ENCODE measurements around the gene COBL. TPM values are rescaled to one million over a fixed set of nuclear protein-coding genes. Genes with fewer than 3 reads are reported as not detected.

The COBL gene
- total RNA-seq, 1 experiment from 2014 or later = 52.3 TPM

DNA sequence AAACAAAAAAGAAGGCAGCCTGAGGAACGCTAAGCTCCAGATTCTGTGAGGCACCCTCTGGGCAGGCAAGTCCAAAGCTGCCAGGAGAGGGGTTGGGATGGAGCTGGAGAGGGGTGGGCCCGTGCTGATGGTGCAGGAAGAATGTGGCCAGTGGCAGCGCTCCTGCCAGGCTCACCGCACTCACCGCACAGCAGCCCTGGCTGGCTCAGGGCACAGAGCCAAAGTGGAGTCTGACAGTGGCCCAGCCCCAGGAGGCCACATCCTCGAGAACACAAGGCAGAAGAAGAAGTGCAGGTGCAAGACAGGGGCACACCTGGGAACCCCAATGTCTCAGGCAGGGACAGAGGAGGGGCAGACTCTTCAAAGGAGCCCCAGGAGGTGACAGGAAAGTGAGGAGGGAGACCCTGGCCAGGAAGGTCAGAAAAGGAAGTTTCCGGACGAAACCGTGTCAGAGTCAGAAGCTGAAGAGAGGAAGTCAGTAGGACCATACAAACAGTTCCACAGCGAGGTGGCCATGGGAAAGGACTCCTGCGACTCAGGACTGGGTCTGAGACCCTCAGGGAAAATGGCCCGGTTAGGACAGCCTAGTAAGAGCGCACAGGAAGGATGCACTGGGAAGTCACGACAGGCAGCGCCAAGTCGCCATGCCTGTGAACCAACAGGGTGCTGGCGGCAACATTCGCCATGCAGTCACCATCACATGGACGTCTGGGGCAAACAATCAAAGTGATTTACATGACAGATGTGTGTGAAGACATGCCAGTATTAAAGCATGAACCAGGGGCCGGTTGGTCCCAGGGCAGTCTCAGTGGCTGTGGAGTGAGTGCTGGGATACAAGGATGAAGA, 54.4 kb downstream of the COBL start:
- H3T11ph ChIP-seq (ENCODE audit: low read length) = no peak overlapping the region
- H2BK120ac ChIP-seq (ENCODE audit: low read depth, low read length, poor library complexity, severe bottlenecking) = no peak overlapping the region
- H2BK20ac ChIP-seq (ENCODE audit: low read depth, low read length, poor library complexity, severe bottlenecking) = no peak overlapping the region
- Mint-ChIP-seq H3K4me3 (no peak overlapping the region), H3K27ac (peak overlapping the region in 2 of 3 experiments; percentile 34 to 43; a peak in 4 of 7 replicates), H3K27me3 (ENCODE audit: low read depth) (no peaks in the 10 kb centered on the region), H3K4me1 (peaks cover 31 to 36% of the 10 kb centered on the region in 2 experiments), H3K9me3 (no peaks in the 10 kb centered on the region), H3K36me3 (ENCODE audit: insufficient read depth in 1 of 3, low read depth in 3 of 3) (no peaks in the 10 kb centered on the region)
- H2AK5ac ChIP-seq (ENCODE audit: insufficient read length, low read length) = no peak overlapping the region
- H3K9ac ChIP-seq (ENCODE audit: extremely low read depth, insufficient read length, low read length) = no peak overlapping the region
- no peaks in the 10 kb centered on the region for H3K9me3 ChIP-seq (ENCODE audit: control insufficient read depth, low read depth, low read length)
- no peak overlapping the region for H4K91ac ChIP-seq (ENCODE audit: insufficient read length, low read depth, low read length)
- H3K27me3 ChIP-seq (ENCODE audit: insufficient read depth, low read length) = no peaks in the 10 kb centered on the region
- DNase-seq = no peak
- peaks cover 4% of the 10 kb centered on the region for H3K79me1 ChIP-seq (ENCODE audit: insufficient read depth, low read depth, low read length, poor library complexity, severe bottlenecking)
- no peak overlapping the region for H3K23ac ChIP-seq (ENCODE audit: insufficient read length, low read depth, low read length)
- no peak overlapping the region for H4K5ac ChIP-seq (ENCODE audit: insufficient read length, low read depth, low read length)
- H2BK15ac ChIP-seq (ENCODE audit: low read depth, low read length) = no peak overlapping the region
- H2AFZ ChIP-seq (ENCODE audit: low read length) = no peak overlapping the region
- H2BK12ac ChIP-seq (ENCODE audit: insufficient read length, low read depth, low read length) = no peak overlapping the region
- no peaks in the 10 kb centered on the region for H4K20me1 ChIP-seq (ENCODE audit: control insufficient read depth, insufficient read depth, insufficient read length)
- TF ChIP-seq, protein P1, sequence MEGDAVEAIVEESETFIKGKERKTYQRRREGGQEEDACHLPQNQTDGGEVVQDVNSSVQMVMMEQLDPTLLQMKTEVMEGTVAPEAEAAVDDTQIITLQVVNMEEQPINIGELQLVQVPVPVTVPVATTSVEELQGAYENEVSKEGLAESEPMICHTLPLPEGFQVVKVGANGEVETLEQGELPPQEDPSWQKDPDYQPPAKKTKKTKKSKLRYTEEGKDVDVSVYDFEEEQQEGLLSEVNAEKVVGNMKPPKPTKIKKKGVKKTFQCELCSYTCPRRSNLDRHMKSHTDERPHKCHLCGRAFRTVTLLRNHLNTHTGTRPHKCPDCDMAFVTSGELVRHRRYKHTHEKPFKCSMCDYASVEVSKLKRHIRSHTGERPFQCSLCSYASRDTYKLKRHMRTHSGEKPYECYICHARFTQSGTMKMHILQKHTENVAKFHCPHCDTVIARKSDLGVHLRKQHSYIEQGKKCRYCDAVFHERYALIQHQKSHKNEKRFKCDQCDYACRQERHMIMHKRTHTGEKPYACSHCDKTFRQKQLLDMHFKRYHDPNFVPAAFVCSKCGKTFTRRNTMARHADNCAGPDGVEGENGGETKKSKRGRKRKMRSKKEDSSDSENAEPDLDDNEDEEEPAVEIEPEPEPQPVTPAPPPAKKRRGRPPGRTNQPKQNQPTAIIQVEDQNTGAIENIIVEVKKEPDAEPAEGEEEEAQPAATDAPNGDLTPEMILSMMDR (conservative IDR thresholded peaks at IDR 0.05) = no peak
- H3K14ac ChIP-seq (ENCODE audit: insufficient read depth, low read length) = 0 out of 2 replicates have a peak overlapping the region, but pooled peaks have one; percentile 20
- H3K4me1 ChIP-seq (ENCODE audit: insufficient read depth, low read length) = no peaks in the 10 kb centered on the region
- no peak overlapping the region for H3K4me2 ChIP-seq (ENCODE audit: insufficient read depth, insufficient read length, low read length)
- H3K23me2 ChIP-seq (ENCODE audit: insufficient read length, low read depth, low read length, poor library complexity, severe bottlenecking) = no peaks in the 10 kb centered on the region
- H3K4ac ChIP-seq (ENCODE audit: low read depth, low read length) = no peak overlapping the region
- no peak overlapping the region for H2BK5ac ChIP-seq (ENCODE audit: insufficient read length, low read length)
- H3K18ac ChIP-seq (ENCODE audit: insufficient read length, low read depth, low read length) = no peak overlapping the region
- peaks cover 3% of the 10 kb centered on the region; the same call in 1 of the 2 replicates for H3K79me2 ChIP-seq (ENCODE audit: insufficient read depth, low read length)
- no peak overlapping the region for H3K27ac ChIP-seq (ENCODE audit: insufficient read length, low read depth, low read length)
- no CpG with 5 or more reads among the region's 20 CpGs for WGBS (ENCODE audit: extremely low coverage, insufficient read length, low lambda C conversion rate)
- H3K56ac ChIP-seq (ENCODE audit: insufficient read length, low read depth, low read length) = no peak overlapping the region
- no peak overlapping the region for H4K8ac ChIP-seq (replicated peaks; ENCODE audit: insufficient read length, low read depth, low read length)

Data from H9 (cell line).